Glomerular visceral epithelial cell (primary cell): Measurements from ENCODE around the gene IFIT1B.
A peak's percentile ranks its signal among the peaks of the same experiment; 100 is the strongest.
"Not testable (repeated sequence)": the region's sequence is repeated elsewhere in the genome, so short reads cannot be mapped to it uniquely, and the experiment has no call there.

ENCODE experiments used
- DNase-seq: peaks from one replicate; pipeline ENCODE4 v3.0.0-alpha.2; 2016; ENCODE audit errors: extremely low spot score

The IFIT1B gene

GRCh38 chr10:89379103-89379502, 1.2 kb downstream of the IFIT1B start:
- no peak for DNase-seq

GRCh38 chr10:89382757-89383156, 4.9 kb downstream of the IFIT1B start:
- DNase-seq = no peak

GRCh38 chr10:89384474-89385340, 6.9 kb downstream of the IFIT1B start:
- no peak for DNase-seq

- DNase-seq = no peak
Measured at GRCh38 chr10:89388806-89389205, 10.9 kb downstream of the IFIT1B start.

- peak; percentile 51 for DNase-seq
Measured at GRCh38 chr10:89389254-89389653, 11.4 kb downstream of the IFIT1B start.

GRCh38 chr10:89390476-89391225, 12.8 kb downstream of the IFIT1B start:
- DNase-seq = no peak

- not testable (repeated sequence) for DNase-seq
Measured at GRCh38 chr10:89391226-89391576, 13.3 kb downstream of the IFIT1B start.

GRCh38 chr10:89391907-89392756, 14.3 kb downstream of the IFIT1B start, which contains the start of gene IFIT1:
Gene IFIT1 (plus strand): TSS chr10:89392623. CDS start chr10:89392713, 90 bp downstream.
- peak; percentile 87 for DNase-seq

GRCh38 chr10:89392974-89393373, 15.1 kb downstream of the IFIT1B start:
- peak; percentile 81 for DNase-seq

- DNase-seq = no peak
Measured at GRCh38 chr10:89393898-89394297, 16.0 kb downstream of the IFIT1B start.

- DNase-seq = no peak
Measured at GRCh38 chr10:89395141-89395540, 17.3 kb downstream of the IFIT1B start.

- DNase-seq = no peak
Measured at GRCh38 chr10:89398003-89398749, 20.3 kb downstream of the IFIT1B start.

GRCh38 chr10:89399956-89400355, 22.1 kb downstream of the IFIT1B start:
- no peak for DNase-seq

- DNase-seq = no peak
Measured at GRCh38 chr10:89403043-89403442, 25.2 kb downstream of the IFIT1B start.

GRCh38 chr10:89404104-89405047, 26.5 kb downstream of the IFIT1B start:
- DNase-seq = peak; percentile 13

GRCh38 chr10:89406178-89406577, 28.3 kb downstream of the IFIT1B start:
- not testable (repeated sequence) for DNase-seq

GRCh38 chr10:89407792-89408191, 29.9 kb downstream of the IFIT1B start:
- not testable (repeated sequence) for DNase-seq

- DNase-seq = not testable (repeated sequence)
Measured at GRCh38 chr10:89409282-89409681, 31.4 kb downstream of the IFIT1B start.

GRCh38 chr10:89410551-89410950, 32.7 kb downstream of the IFIT1B start:
- DNase-seq = not testable (repeated sequence)

GRCh38 chr10:89411135-89411534, 33.3 kb downstream of the IFIT1B start:
- DNase-seq = not testable (repeated sequence)
